Vagina (tissue), 2 donors: Measurements from ENCODE around the gene FOXN1. TPM values are rescaled to one million over a fixed set of nuclear protein-coding genes. Genes with fewer than 3 reads are reported as not detected.

Experiments
- DNase-seq, 2 donors: peaks; one replicate each; pipeline ENCODE4 v3.0.0-alpha.2; 2017; ENCODE audit errors: extremely low spot score in 2 of 2
- H3K27ac ChIP-seq: fragments of 200-600 bp; sonication (generic); one replicate; pipeline ENCODE4 v1.5.1; 2019
- H3K27me3 ChIP-seq: fragments of 200-600 bp; sonication (generic); one replicate; pipeline ENCODE4 v1.5.1; 2019
- H3K36me3 ChIP-seq, 2 donors: fragments of 200-600 bp; sonication (generic); one replicate each; pipeline ENCODE4 v1.5.1; 2017 to 2019
- H3K4me1 ChIP-seq: fragments of 200-600 bp; sonication (generic); one replicate; pipeline ENCODE4 v1.5.1; 2019
- H3K4me3 ChIP-seq, 2 donors: fragments of 200-600 bp; sonication (generic); 1 replicate in 1 of 2; 2 replicates in 1 of 2; pipeline ENCODE4 v1.5.1; 2016 to 2019
- H3K9me3 ChIP-seq: fragments of 200-600 bp; sonication (generic); one replicate; pipeline ENCODE4 v1.5.1; 2019
- CTCF ChIP-seq, 3 experiments: fragments of 450-650 bp in 2 of 3; fragments of 200-600 bp in 1 of 3; sonication (generic) in 1 of 3; IDR thresholded peaks; one replicate each; pipeline ENCODE4 v1.5.1; 2017 to 2019; ENCODE audit warnings: antibody characterized with exemption in 3 of 3, mild to moderate bottlenecking in 2 of 3, moderate library complexity in 2 of 3
- POLR2A ChIP-seq, 2 donors: fragments of 450-650 bp; IDR thresholded peaks; one replicate each; pipeline ENCODE4 v1.6.1; 2017; ENCODE audit warnings: antibody characterized with exemption in 2 of 2, mild to moderate bottlenecking in 2 of 2, moderate library complexity in 2 of 2
- POLR2AphosphoS5 ChIP-seq, 2 donors: sonication (generic); formaldehyde crosslinking; IDR thresholded peaks; one replicate each; pipeline ENCODE4 v1.9.0; 2017; ENCODE audit warnings: antibody characterized with exemption in 2 of 2, mild to moderate bottlenecking in 2 of 2, low read depth in 1 of 2; ENCODE audit not compliant: insufficient read depth in 1 of 2
- intact Hi-C: fragments of 100-400 bp; cut with DNase I; formaldehyde crosslinking; loops from one replicate; pipeline ENCODE4 v1.15.1; 2023
- total RNA-seq: library from RNA; depleted of rRNA; stranded (reverse); fragments of >200 nt; gene quantifications from one replicate; pipeline ENCODE4 v1.2.3, GENCODE V29; 2016

FOXN1 gene
- total RNA-seq, 1 donor from 2014 or later = 3.4 TPM

DNA sequence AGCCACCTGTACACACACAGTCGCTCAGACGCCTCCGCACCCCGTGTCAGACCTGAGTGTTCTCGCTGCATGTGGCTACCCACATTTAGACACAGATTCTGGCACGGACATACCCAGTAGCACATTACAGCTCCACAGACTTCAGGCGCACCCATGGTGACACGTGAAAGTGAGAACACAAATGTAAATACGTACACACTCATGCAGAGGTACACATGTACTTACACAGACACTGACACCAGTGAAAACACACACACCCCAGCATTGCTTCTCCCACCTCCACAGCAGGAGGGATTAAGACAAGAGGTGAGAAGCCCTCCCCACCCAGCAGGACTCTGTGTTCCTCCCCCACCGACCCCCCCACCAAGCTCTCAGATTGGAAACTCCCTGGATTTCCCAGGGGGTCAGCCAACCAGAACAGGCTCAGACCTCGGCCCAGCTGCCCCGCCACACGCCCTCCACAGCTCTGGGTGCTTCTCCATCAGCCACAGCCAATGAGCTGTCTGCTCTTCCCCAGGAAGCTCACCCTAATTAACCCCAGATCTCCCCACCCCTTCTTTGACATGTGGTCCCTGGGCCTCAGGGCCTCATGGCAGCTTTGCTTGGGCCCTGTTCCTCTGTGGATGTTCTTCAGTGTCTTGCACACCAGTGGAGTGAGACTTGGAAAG, 5.3 kb upstream of the FOXN1 start:
- no peaks in the 10 kb centered on the region for H3K27me3 ChIP-seq
- TF ChIP-seq CTCF (IDR thresholded peaks at IDR 0.05) = no peak
- no peak for TF ChIP-seq POLR2A (IDR thresholded peaks at IDR 0.05)
- TF ChIP-seq POLR2AphosphoS5 (IDR thresholded peaks at IDR 0.05; ENCODE audit: insufficient read depth in 1 of 2, low read depth in 1 of 2) = no peak
- H3K9me3 ChIP-seq = no peaks in the 10 kb centered on the region
- no peak overlapping the region for H3K27ac ChIP-seq
- no peak for DNase-seq
- intact Hi-C loops = no loop called here
- H3K36me3 ChIP-seq = no peaks in the 10 kb centered on the region
- peaks cover 24% of the 10 kb centered on the region for H3K4me1 ChIP-seq
- no peak overlapping the region for H3K4me3 ChIP-seq

DNA sequence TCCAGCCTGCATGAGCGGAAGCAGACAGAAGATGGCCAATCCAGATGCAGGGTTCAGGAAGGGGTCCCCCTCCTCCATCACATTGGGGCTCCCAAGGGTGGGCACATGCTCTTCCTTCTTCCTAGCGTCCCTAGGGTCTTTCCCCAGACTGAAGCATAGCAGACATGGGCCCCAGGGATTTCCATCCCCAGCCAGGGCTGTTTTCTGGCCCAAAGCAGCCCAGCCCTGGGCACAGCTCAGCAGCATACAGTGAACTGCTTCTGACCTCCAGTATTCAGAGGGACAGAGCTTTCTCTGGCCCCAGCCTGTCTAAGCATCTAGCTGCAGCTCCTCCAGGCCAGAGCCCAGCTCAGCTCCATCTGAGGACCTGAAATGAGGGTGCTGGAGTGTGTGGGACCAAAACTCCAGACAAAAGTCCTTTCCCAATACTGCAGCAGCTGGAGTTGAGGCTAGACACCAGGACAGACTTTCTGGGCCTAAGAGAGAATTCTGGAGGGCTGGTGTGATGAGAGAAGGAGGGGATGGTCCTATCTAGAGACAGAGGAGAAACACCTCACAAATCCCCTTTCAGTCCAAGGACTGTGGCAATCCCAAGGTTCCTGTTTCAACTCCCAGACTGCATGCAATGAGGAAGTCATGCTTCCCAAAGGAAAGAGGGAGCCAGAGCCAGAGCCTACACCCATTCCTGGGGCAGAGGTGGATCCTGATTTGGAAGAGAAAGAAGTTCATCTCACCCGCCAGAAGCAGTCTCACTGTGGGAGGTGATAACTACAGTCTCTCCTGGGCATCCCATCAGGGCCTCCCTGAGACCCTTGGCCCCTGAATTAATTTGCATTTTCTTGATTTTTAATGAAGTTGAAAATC, 4.5 kb upstream of the FOXN1 start:
- Histone ChIP-seq H3K36me3 (no peaks in the 10 kb centered on the region), H3K27ac (no peak overlapping the region), H3K27me3 (no peaks in the 10 kb centered on the region), H3K9me3 (no peaks in the 10 kb centered on the region), H3K4me1 (peaks cover 25% of the 10 kb centered on the region), H3K4me3 (no peak overlapping the region)
- no peak for DNase-seq
- intact Hi-C loops = no loop called here
- TF ChIP-seq CTCF (IDR thresholded peaks at IDR 0.05) = no peak
- TF ChIP-seq POLR2A (IDR thresholded peaks at IDR 0.05) = no peak
- no peak for TF ChIP-seq POLR2AphosphoS5 (IDR thresholded peaks at IDR 0.05; ENCODE audit: insufficient read depth in 1 of 2, low read depth in 1 of 2)

- Histone ChIP-seq H3K9me3 (no peaks in the 10 kb centered on the region), H3K4me1 (peaks cover 13% of the 10 kb centered on the region), H3K27me3 (no peaks in the 10 kb centered on the region), H3K4me3 (no peak overlapping the region), H3K27ac (no peak overlapping the region), H3K36me3 (no peaks in the 10 kb centered on the region)
- no peak for TF ChIP-seq POLR2AphosphoS5 (IDR thresholded peaks at IDR 0.05; ENCODE audit: insufficient read depth in 1 of 2, low read depth in 1 of 2)
- no peak for TF ChIP-seq POLR2A (IDR thresholded peaks at IDR 0.05)
- TF ChIP-seq CTCF (IDR thresholded peaks at IDR 0.05) = no peak
- intact Hi-C loops = no loop called here
- no peak for DNase-seq
These were observed 2.7 kb upstream of the FOXN1 start for GRCh38 chr17:28503420-28503819.

GRCh38 chr17:28506763-28507487, 777 bp downstream of the FOXN1 start:
- intact Hi-C loops = no loop called here
- Histone ChIP-seq H3K36me3 (no peaks in the 10 kb centered on the region), H3K27me3 (no peaks in the 10 kb centered on the region), H3K27ac (no peak overlapping the region), H3K9me3 (no peaks in the 10 kb centered on the region), H3K4me3 (peak overlapping the region in 1 of 2 donors; percentile 29), H3K4me1 (peaks cover 17% of the 10 kb centered on the region)
- no peak for TF ChIP-seq POLR2AphosphoS5 (IDR thresholded peaks at IDR 0.05; ENCODE audit: insufficient read depth in 1 of 2, low read depth in 1 of 2)
- no peak for DNase-seq

GRCh38 chr17:28507567-28508203, 1.5 kb downstream of the FOXN1 start:
- H3K27me3 ChIP-seq = no peaks in the 10 kb centered on the region
- H3K27ac ChIP-seq = peak overlapping the region; percentile 58
- DNase-seq = no peak
- H3K9me3 ChIP-seq = no peaks in the 10 kb centered on the region
- no peak for TF ChIP-seq POLR2A (IDR thresholded peaks at IDR 0.05)
- TF ChIP-seq POLR2AphosphoS5 (IDR thresholded peaks at IDR 0.05; ENCODE audit: insufficient read depth in 1 of 2, low read depth in 1 of 2) = peak in 1 of 2 donors; percentile 14
- H3K36me3 ChIP-seq = no peaks in the 10 kb centered on the region
- H3K4me3 ChIP-seq = peak overlapping the region in 1 of 2 donors; percentile 29
- peaks cover 17% of the 10 kb centered on the region for H3K4me1 ChIP-seq
- intact Hi-C loops = no loop called here
